ENCODE data around the gene AAGAB.

AAGAB gene

DNA sequence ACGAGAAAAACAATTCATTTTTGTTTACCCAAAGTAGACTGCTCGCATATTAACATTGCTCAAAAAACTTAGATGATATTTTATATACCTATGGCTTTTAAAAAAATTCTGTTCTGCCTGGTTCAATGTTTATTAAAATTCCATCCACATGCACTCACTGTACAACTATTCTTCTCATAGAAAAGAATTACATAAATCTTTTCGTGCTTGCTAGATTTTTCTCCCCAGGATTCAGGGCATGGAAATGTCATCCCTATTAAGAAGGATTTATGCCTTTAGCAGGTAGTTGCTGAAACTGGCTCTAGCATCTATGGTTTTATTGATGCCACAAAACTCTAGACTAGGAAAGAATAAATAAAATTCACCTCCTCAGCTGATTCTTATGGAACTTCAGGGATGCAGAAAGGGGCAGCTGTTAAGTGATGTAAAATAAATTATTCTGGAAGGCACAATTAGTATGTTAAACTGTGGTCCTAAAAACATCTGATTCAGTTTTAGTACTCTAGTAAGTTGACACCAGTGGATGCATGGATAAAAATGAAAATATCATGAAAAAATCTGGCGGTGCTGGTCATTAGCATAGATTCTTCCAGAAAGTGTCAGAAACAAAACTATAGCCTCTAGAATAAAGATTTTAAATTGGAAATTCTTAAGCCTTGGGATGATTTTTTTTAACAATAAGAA lies 41.6 kb downstream of the AAGAB start:
- no peak for DNase-seq (ENCODE audit: low read depth, low spot score)

DNA sequence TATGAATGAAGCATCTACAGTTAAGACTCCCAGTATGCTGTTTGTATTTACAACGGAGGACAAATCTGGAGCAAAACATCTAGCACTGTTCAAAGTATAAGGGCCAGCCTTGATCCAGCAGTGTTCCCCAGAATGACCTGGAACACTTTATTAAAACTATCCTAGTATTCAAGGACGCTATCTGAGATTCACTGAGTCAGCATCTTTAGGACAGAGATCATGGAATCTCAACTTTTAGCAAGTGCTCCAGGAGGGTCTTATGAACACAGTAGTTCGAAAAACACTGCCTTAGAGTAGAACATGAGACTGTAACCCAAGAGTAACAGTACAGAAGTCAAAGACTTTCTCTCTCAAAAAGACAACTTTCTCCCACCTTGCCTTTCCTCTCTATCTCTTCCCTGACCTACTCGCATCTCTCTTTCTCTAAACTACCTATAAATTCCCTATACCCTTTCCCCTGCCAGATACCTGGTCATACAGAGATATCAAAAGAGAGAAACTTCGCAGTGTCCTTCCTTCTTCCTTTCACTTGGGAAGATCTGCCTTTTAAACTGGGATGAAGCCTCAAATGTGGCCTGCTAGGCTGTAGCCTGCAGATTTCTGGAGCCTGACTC lies 43.8 kb downstream of the AAGAB start:
- DNase-seq (ENCODE audit: low read depth, low spot score) = no peak

DNA sequence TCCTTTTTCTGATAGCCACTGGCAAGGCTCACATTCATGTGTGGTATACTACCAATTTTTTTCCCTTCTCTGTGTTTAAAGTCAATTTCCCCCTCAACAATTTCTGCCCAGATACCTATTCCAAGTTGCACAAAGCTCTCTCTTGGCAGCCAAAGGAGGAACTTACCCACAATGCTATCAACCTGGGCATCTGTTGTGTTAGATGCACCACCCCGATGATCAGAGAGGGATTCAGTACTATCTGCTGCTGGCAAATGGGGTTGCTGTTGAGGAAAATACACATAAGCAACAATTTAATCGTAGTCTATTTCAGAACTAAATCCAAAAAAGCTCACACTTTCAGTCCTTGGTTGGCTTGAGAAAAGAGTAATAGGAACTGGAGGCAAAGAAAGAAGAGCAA lies 46.1 kb downstream of the AAGAB start:
- no peak for DNase-seq (ENCODE audit: low read depth, low spot score)

DNA sequence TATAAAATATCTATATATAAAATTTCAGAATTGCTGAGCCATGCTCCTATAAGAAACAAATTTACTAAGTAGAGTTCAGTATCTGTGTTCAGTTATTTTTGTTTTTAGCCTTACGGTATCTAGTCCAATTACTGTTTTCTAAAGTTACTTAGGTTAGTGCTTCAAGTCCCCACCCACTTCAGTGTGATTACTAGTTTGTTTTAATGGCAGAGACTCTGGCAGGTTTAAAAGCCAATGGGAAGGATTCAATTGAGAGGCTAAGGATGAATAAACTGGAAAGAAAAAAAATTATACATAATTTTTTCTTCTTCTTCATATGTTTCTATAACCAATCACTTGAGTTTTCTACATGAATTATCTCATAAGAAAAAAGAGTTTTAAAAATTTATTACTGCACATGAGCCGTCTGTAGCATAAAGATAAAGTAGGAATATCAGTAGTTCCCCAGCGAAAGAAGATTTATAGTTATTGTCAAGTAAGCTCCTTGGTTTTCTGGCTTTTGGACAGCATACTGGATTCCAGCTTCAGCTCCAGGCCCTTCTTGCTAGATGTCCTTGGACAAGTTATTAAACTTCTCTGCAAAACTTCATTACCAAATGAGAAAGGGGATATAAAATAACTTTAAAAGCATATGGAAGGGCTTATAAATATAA lies 46.8 kb downstream of the AAGAB start:
- DNase-seq (ENCODE audit: low read depth, low spot score) = no peak

DNA sequence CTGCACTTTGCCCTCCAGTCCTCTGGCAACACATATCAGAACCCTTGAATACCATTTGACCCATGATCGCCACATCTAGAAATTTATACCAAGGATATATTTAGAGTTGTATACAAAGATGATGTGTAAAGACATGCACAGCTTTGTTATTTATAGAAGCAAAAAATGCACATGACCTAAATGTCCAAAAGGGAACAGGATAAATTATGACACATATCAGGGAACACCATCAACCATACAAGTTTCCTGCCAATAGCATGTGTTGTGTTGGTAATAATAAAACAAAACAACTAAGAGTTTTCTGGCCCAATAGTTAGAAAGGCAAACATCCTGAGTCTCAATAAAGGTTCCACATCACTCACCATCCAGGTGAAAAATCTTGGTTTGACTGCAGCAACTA lies 51.5 kb downstream of the AAGAB start:
- no peak for DNase-seq (ENCODE audit: low read depth, low spot score)

DNA sequence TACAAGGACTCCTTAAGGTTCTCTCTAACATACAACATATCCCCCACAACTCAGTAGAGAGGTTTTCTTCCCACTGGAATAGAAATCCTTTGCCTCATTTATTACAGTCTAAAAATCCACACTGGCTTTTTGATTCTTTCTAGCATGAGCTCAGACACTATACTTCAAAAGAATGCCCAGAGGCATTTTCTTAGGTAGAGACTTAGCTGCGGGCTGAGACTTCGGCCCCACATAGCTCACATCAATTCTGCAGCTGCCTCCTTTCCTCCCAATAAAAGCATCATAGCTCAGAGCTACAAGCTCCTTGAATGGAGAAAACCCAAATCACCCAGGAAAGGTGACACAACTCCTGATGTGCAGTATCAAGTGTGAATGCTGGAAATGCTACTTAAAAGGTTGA lies 52.4 kb downstream of the AAGAB start:
- no peak for DNase-seq (ENCODE audit: low read depth, low spot score)

DNA sequence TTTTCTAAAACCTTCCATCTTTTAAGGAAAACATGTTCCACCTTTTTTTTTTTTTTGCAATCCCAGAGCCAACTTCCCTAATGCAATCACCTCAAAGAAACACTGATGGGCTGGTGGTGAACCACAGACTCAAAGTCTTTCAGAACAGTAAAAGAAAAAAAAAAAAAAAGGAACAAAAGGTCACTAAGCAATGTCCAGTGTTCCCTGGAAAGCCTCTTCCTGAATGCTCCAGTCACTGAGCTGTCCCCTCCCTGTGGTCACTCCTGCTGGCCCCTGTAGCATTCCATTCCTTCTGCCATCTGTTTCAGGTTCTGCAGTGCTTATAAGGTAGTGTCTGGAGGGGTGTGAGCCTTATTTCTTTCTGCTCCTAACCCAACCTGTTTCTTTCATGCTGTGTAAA lies 53.3 kb downstream of the AAGAB start:
- no peak for DNase-seq (ENCODE audit: low read depth, low spot score)

DNA sequence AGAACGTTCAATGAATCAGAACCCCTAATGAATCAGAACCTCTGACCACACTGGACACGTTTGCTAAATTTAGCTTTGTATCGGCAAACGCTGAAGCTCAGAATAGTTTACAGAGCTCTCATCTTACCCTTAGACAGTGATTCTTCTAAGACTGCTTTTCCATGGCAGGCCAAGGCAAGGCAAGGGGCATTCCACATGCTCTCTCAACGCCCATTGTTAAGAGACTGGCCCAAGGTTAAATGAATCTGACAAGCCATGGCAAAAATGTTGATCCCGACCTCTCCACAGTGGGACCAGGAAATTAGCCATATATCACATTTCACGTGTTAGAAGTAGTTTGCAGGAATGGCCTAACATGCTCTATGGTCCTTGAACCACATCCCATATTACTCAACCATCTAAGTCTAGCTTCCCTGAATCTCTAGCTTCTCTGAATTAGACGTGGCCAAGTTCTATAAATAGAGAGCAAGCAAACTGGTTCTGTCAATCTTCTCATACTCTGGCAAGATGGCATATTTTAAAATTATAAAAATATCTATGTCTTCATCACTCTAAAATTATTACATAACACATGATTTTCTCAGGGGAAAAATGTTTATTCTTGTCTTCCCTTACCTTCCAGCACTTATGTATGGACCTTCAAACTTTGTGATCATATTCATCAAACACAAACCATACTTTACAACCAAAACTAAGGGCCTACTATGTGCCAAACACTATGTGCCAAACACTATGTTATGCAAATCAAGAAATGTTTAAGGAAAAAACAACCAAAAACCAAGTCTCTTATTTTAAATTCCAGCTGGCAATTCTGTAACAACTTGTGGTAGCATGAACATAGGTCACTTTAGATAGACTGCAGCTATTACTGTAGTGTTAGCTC lies 54.3 kb downstream of the AAGAB start:
- no peak for DNase-seq (ENCODE audit: low read depth, low spot score)

DNA sequence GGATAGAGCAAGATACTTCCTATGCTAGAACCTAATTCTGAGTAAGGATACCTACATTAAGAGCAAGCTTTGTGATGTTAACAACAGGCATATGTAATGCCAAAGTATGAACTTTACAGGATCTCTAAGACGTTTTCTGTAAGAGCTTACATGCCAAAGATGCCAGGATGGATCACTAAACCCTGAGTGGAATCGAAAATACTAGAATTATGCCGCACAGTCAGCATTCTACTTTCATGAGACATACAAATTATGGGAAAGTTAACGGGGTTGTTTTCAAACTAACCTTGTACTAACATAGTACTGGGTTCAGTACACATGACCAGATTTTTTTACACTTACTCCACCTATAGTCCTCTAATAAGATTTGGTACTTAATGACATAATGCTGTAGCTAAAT lies 55.1 kb downstream of the AAGAB start:
- DNase-seq (ENCODE audit: low read depth, low spot score) = no peak

DNA sequence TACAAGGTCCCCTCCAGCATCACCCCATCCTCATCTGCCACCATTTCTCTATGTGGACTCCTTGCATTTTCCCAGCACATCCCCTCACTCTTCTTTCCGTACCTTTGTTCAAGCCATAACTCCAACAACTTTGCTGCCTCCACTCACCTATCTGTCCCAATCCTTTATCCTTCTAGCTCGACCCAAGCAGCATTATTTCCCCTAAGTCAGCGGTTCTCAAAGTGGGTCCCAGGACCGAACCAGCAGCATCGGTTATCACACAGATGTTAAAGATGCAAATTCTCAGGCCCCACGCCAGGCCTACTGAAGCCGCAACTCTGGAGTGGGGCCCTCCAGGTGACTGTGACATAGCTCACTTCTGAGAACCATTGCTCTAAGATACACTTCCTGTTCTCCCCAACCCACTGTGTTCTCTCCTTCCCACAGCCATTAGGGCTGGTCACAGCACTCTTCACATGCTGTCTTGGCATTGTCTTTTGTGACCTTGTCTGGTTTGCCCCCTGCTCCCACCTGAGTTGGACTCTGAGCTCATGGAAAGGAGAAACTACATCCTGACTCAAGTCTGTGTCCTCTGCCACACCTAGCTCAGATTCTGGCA lies 56.2 kb downstream of the AAGAB start:
- no peak for DNase-seq (ENCODE audit: low read depth, low spot score)

DNA sequence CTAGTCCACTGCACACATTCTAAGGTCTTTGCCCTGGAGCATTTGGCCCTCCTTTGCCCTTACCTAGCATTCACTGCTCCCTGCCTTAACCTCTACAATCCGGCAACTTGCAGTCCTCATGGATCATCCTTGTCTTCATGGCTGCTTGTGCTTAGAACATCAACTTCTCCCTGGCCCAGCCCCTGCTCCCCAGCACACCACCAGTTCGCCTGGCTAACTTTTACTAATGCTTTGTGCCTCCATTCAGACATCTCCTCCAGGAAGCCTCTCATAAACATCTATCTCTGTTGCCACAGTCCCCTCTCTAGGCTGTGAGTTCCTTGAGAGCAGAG lies 57.1 kb downstream of the AAGAB start:
- no peak for DNase-seq (ENCODE audit: low read depth, low spot score)

DNA sequence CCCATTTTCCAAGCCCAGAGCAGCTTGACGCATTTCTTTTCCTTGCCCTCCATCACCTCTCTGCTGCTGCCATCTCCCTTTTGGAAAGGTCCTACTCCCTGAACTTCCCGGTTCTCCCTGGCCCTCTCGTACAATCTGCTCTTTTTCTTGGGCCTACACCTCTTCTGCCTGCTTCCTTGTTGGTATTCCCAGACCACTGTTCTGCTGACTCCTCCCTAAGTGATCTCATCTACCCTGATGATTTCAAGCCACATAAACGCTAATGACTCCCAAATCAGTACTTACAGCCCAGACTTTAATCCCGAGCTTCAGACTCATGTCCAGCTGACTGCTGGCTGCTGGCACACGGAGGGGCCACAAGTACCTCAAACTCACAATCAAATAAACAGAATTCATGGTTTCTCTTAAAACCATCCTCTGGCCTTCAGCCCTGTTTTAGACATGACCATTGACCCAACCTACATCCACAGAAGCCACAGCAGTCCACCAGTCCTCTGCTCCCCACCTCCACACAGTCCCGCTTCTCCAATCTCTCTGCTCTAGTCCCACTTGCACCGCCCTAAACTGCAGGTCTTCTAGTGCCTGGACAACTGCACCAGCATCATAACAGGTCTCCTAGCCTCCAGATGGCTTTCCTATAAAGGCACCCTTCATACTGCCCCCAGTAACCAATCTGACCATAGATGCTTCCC lies 57.6 kb downstream of the AAGAB start:
- DNase-seq (ENCODE audit: low read depth, low spot score) = no peak

DNA sequence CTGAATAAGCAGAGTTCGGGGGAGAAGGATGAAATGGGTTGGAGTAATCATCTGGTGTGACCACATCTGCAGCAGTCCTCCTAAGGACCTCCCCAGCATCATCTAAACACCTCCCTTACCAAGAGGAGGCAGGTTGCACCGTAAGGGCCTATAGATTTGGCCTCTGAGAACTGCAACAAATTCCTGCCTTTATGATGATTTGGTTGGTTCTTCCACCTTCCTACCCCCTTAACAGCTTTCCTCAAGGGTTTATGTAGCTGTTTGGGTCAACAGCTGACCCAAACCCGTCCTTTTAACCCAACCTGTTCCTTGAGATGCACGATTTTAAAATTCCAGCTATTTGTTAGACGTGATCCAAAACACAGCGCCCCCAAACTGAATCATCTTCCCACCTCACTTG lies 58.2 kb downstream of the AAGAB start:
- no peak for DNase-seq (ENCODE audit: low read depth, low spot score)

DNA sequence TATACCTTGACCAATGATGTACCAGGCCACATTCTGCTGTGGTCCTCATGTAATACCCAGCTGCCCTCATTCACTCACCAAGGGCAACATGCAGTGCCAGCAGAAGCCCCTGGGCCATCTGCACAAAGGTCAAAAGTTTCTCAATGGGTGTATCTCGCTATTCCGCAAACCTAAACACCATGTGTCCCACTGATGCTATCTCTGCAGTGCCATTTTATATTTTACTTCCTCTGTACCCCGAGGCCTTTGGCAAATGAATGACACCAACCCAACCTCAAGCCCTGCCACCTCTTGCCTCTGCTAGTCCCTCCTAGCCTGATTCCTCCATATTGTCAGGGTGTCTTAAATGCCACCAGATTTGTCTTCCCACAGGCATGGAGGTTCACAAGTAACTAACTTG lies 59.2 kb downstream of the AAGAB start:
- no peak for DNase-seq (ENCODE audit: low read depth, low spot score)

DNA sequence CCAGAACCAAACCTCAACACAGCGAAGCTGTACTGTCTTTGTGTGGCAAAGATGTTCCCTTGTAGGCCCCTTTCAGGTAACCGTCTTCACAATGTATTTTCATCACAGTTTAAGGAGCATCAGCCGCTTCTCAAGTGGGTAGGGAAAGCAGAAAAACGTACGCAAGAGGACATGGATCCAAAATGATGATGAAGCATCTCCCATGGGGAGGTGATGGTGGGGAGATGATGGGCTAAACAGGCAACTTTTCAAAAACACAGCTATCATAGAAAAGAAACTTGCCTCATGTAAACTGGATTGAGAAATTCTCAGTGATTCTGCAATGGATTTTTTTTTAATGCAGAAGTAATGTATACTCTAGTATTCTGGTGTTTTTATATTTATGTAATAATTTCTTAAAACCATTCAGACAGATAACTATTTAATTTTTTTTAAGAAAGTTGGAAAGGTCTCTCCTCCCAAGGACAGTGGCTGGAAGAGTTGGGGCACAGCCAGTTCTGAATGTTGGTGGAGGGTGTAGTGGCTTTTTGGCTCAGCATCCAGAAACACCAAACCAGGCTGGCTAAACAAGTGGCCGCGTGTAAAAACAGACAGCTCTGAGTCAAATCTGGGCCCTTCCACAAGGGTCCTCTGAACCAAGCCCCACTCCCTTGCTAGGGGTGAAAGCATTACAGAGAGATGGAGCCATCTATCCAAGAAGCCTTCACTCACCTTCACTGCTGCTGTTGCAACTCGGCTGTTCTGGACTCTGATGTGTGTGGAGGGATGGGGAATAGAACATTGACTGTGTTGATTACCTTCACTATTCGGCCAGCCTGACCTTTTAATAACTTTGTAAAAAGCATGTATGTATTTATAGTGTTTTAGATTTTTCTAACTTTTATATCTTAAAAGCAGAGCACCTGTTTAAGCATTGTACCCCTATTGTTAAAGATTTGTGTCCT lies 60.0 kb downstream of the AAGAB start:
- DNase-seq (ENCODE audit: low read depth, low spot score) = no peak

DNA sequence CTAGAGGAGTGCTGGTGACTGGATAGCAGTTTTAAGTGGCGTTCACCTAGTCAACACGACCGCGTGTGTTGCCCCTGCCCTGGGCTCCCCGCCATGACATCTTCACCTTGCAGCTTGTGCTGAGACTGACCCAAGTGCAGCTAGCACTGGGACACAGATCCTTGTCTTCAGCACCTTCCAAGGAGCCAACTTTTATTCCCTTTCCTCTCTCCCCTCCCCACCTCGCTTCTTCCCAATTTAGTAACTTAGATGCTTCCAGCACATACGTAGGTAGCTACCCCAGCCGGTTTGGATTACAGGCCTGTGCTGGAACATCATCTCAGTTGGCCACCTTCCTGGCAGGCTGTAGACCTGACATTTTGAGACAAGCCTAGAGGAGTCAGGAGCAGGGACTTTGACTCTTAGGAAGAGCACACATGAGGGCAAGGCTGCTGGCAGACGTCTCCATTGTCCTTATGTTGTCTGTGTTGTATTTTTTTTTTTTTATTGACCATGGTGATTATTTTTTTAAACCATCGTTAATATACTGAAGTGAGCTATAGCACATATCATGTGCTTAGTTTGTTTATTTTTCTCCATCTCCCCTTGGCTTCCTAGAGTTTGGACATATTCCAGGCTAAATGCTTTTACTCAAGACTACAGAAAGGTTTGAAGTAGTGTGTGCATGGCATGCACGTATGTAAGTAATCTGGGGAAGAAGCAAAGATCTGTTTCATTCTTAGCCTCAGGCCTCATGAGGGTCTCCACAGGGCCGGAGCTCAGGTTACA lies 61.1 kb downstream of the AAGAB start:
- no peak for DNase-seq (ENCODE audit: low read depth, low spot score)

DNA sequence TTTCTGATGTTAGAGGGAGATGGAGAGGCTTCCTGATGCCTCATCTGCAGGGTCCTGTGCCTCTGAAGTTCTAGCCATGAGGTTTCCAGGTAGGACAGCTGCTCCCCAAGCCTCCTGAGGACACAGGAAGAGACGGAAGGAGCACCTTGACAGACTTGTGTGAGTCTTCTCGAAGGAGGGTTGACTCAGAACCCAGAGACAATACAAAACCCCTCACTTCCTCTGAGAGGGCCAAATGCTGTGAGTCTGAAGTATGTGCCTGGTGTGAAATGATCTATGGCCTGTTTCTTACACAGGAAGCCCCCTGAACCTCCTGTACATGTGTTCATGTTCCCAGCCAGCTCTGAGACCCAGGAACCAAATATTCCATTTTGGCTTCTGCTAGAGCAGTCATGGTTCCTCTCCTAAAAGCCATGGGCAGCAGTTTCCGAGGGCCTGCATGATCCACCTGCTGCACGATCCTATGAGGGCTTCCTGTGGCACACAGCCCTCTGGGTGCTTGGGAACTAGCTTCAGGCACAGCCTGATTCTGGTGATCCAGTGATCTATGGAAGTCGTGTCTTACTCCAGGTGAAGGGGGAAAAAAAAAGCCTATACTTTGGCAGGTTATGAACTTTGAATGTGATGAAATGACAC lies 62.2 kb downstream of the AAGAB start:
- DNase-seq (ENCODE audit: low read depth, low spot score) = no peak

DNA sequence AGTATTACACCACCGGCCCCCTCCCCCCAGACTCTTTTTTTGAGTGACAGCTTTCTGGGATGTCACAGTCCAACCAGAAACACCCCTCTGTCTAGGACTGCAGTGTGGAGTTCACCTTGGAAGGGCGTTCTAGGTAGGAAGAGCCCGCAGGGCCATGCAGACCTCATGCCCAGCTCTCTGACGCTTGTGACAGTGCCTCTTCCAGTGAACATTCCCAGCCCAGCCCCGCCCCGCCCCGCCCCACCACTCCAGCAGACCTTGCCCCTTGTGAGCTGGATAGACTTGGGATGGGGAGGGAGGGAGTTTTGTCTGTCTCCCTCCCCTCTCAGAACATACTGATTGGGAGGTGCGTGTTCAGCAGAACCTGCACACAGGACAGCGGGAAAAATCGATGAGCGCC lies 63.6 kb downstream of the AAGAB start:
- DNase-seq (ENCODE audit: low read depth, low spot score) = no peak

DNA sequence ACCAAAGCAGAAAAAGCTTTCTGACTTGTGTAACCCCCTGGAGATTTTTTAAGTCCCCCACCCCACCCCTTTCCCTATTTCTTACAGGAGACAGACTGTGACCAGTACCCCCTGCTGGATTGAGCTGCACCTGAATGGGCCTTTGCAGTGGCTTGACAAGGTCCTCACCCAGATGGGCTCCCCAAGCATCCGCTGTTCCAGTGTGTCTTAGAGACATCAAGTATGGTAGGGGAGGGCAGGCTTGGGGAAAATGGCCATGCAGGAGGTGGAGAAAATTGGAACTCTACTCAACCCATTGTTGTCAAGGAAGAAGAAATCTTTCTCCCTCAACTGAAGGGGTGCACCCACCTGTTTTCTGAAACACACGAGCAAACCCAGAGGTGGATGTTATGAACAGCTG lies 64.1 kb downstream of the AAGAB start:
- no peak for DNase-seq (ENCODE audit: low read depth, low spot score)

All from smooth muscle cell of the brain vasculature (primary cell).